HL-60/S4 treated with phorbol 12-myristate 13-acetate at 8.2 ng/mL for 4 days and 3 days (cell line): ENCODE measurements around the gene GPX3.

ENCODE experiments used
- in situ Hi-C: fragments of 300-500 bp; cut with MboI; formaldehyde crosslinking; loops from 2 replicates; pipeline ENCODE4 v1.15.0; 2022; ENCODE audit warnings: low sequenced_read_pairs

The GPX3 gene

DNA sequence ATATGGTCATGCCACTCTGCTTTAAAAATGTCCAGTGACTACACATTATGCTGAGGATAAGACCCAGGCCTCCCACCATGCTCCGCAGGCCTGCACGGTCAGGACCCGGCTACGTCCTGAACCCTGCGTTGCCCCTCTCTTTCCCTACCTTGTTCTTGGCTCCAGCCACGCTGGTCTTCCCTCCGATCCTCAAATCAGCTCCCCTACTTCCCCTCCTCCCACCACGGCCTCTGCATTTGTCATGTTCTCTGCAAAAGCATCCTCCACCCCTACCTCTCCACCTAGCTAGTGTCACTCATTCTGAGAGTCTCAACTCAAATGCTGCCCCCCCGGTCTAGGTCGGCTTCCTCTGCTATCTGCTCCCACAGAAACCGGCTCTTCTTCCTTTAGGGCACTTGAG is 11.2 kb downstream of the GPX3 start:
- in situ Hi-C loops = no loop called here

DNA sequence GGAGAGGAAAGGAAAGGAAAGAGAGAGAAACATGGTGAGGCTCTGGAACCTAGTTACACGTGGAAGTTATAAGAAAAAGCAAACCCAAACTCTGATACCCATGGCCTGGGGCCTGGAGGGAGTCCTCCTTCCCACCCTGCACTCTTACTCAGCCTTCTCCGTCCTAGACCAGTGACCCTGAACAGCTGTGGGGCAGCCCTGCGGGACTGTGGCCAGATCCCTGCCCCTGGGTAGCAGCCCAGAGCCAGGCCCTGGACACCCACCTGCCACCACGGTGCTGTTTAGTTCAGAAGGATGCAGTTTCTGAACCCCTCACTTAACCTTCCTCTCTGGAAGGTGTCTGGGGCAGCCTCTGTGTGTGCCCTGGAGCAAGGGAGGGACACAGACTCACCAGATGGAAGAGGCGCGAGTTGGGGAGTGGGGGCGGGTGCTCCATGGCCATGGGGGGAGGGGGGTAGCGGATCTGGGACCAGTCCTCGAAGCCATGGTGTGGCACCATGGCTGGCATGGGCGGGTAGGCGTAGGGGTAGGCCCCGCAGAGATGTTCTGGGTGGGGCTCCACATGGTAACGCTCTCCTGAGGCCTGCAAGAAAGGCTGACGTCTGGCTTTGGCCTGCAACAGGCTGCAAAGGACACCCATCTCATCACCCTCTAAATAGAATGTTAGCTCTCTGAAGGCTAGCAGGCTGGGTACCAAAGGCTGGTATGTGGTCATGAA is 13.0 kb downstream of the GPX3 start:
- in situ Hi-C loops = no loop called here

DNA sequence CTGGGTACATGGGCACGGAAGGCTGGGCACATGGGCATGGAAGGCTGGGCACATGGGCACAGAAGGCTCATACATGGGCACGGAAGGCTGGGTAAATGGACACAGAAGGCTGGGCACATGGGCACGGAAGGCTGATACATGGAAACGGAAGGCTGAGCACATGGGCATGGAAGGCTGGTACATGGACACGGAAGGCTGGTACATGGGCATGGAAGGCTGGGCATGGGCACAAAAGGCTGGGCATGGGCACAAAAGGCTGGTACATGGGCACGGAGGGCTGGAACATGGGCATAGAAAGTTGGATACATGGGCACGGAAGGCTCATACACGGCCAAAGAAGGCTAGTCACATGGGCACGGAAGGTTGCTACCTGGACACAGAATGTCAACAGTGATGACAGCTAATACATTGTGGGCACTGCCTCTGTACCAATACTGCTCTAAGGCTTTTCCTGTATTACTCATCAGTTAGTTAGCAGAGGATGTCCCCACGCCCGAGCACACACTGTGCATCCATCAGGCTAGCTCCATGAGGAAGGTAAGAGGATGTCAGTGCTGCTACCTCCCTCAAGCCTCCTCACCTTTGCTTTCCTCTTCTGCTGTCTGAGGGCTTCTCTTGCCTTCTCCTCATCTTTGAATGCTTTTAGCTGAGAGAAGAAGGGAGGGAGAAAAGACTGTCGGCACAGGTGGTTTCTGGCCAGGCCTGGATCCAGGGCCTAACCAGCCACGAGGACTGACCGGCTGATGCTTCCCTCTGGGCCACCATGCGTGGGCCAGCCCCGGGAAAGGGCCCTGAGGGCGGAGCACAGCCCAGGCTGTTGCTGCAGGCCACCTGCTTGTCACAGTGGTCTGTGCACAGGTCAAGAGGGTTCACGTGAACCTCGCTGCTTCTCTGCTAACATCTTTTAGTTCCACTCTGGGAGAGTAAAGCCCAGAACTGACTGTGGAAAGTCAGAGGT is 14.3 kb downstream of the GPX3 start:
- in situ Hi-C loops = no loop called here

DNA sequence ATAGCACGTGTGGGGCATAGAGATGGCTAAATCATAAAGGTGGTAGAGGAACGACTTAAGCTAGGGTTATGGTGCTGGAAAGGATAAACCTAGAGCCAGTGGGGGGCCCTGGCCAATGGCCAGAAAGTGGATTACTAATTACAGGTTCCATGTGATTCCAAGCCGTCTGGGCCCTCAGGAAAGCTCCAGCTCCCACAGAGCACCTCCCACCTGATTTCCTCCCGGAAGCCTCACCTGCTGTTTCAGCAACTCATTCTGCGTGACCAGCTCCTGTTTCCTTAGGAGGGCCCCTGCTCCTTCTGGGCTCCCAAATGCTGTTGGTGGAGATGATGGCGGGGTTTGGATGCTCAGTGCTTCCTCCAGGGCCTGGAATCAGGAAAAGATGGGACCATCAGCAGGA is 16.2 kb downstream of the GPX3 start:
- in situ Hi-C loops = no loop called here

DNA sequence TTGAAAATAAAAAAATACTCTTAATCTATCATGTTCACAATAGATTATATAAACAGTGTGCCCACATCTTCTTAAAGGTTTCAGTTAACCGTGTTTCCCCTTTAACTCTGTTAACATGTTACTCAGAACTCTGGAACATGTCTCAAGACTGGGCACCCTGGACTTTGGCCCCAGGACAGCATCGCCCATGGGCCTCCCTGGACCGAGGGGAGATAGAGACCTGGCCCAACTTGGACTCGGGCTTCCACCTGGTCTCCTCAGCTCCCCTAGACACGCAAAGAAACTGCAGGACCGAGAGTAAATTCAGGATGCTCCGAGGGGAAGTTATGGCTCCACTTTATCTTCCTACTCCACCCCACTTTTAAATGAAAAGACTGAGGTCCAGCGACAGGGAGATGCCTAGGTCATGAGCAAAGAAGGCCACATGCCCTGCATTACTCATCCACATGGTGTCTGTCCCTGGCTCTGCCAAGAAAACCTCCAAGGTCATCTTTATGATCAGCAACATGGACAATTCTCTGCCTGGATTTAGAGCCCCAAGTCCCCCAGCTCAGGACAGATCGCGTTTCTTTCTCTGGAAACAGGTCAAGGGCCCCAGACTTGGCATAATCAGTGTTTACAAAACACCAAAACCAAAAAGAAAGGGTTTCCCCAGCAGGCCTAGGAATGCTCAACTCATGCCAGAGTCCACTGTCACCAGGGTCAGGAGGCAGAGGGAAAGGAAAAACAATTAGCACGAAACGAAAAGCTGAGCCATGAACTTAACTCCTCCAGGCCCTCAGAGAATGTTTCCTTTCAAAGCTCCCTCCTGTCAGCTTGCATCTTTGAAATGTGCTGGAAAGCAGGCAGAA is 17.4 kb downstream of the GPX3 start:
- in situ Hi-C loops = no loop called here

DNA sequence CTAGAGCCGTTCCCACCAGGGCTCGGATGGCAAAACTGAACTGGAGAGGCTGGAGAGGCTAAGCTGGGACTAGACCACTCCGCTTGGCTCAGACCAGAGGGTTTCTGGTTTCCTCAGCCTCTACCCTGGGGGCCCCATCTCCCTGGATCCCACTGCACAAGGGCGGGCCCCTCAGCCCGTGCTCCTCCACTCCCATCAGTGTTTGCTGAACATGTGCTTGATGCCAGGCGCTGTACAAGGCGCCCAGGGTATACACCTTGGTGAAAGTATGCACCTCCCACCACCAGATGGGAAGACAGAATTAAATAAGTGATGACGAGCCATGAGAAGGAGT is 18.0 kb downstream of the GPX3 start:
- in situ Hi-C loops = no loop called here

DNA sequence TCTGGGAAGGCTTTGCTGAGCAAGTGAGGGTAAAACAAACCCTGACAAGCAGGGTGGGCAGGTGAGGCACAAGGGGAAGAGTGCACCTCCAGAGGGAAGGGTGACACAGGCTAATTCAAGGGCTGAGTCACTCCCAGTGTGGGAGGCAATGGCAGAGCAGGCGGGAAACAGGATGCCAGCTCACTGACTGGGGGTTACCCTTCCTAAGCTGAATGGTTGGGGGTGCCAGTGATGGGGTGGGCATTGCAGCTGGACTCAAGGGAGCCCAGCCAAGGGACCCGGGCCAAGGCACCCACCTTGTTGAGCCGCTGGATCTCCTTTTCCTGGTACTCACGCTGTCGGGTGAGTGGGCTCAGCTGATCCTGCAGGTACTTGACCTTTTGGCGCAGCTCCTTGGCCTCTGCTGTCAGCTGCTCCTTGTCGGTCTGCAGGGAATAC is 18.4 kb downstream of the GPX3 start:
- in situ Hi-C loops = no loop called here

DNA sequence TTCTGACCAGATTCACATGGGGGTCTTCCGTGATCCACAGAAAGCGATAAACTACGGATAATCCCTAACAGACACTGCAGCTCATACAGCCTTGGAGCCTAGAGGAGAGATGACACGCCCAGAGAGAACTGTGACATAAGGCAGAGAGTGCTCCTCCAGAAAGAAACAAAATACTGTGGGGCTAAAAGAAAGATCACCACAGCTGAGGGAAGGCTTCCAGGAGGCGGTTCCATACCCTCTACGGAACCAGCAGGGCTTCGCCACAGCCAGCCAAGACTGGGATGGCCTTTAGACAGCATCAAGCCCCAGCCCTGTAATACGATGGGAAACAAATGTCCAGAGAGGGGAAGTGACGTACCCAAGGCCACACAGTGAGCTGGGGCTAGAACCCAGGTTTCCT is 19.3 kb downstream of the GPX3 start:
- in situ Hi-C loops = no loop called here

DNA sequence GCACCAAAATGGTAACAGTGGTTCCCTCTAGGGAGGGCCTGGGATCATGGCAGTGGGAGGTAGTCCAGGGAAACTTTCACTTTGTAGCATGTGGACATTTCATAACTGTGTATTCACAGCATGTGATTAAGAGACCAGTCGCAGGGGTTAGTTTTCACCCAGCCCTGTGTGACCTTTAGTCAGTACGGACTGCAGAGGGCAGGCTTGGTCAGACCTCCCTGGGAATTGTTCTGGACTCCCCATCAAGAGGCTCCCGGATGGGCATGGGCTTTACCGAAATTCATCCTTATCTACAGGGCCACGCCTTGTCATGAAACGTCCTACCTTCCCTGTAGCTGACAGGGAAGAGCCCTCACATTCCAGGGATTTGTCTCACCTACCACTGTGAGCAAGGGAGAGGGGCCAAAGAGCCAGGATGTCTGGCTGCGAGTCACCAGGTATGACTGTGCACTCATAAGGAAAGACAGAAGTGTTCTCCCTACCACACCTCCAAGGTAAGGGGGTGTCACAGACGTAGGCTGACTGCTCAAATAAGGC is 19.9 kb downstream of the GPX3 start:
- in situ Hi-C loops = no loop called here

DNA sequence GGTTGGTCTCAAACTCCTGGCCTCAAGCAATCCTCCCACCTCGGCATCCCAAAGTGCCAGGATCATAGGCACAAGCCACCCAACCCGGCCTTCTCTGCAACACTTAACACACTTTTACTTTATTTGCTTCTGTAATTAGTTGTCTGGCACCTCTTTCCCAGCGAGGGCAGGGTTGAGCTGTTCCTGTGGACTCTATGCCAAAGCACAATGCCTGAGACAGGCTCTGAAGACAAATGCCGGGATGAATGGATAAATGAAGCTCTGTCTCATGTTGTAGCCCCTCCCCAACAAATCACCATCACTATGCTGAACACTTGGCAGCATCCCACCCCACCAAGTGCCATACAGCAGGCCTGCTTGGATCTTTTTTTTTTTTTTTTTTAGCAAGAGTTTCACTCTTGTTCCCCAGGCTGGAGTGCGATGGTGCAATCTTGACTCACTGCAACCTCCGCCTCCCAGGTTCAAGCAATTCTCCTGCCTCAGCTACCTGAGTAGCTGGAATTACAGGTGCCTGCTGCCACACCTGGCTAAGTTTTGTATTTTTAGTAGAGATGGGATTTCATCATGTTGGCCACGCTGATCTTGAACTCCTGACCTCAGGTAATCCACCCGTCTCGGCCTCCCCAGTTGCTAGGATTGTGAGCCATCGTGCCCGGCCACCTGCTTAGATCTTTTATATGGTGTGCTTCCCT is 21.3 kb downstream of the GPX3 start:
- in situ Hi-C loops = no loop called here

DNA sequence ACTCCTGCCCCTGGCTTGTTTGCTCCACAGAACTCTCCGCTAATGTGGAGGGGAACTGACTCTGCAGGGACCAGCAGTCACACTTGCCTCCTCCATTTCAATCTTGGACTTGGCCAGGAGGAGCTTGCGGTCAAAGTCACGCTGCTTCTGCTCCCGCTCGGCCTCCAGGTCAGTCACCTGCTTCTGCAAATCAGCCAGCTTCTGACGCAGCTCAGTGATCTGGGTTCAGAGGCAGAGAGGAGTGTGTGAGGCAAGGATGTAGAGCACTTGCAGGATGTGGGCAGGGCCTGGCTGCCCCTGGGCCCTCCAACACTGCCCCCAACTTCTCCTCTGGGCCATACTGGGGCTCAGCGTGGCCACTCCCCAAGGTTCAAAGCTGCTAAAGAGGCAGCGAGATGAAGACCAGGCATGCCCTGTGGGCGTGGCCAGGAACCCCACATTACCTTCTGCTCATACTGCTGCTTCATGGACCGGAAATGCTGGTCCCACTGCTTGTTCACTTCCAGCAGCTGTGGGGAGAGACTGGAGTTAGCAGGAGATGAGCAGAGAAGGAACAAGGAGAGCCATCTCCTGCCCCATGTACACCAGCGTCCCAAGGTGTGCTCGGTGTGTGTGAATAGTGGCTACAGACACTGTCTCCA is 22.2 kb downstream of the GPX3 start:
- in situ Hi-C loops = no loop called here

DNA sequence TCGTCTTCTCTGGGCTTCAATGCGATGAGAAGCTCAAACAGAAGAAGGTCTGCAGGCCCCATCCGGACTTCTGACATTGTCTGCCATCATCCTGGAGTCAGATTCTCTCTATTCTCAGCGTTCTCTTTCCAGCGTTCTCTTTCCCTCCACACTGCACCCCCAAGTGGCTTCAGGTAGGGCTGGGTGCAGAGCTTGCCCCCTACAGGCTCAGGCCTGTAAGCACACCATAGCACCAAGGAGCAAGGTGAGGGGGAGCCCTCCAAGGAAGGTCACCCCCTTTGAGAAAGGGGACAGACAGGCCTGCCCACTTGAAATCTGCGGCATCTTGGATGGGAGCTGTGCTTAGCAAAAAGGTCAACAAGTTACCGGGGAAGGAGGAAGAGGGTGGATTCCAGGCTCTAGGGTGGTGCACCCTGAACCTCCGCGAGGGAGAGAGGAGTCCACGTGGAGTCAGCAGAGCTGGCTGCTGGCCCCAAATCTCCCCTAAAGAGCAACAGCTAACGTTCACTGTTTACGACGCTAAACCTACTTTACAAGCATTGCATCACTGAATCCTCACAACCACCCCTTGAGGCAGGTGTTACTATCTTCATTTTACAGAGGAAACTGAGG is 27.5 kb downstream of the GPX3 start:
- in situ Hi-C loops = no loop called here

DNA sequence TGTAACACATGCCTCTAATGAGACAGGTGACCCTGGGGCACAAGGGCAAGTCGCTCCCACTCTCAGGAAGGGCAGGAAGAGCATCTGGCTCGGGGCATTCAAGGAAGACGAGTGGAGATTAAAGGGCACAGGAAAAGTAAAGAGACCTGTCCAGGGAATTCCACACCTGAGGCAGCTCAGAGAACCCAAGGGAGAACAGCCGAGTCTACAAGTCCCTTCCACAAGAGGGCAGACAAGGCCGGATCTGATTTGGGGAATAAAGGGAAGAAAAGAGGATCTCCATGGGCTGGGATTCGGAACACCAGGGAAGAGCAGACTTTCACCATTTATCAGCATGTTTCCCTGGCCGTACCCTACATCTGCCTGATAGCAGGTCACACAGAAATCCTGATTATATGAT is 28.1 kb downstream of the GPX3 start:
- in situ Hi-C loops = no loop called here

DNA sequence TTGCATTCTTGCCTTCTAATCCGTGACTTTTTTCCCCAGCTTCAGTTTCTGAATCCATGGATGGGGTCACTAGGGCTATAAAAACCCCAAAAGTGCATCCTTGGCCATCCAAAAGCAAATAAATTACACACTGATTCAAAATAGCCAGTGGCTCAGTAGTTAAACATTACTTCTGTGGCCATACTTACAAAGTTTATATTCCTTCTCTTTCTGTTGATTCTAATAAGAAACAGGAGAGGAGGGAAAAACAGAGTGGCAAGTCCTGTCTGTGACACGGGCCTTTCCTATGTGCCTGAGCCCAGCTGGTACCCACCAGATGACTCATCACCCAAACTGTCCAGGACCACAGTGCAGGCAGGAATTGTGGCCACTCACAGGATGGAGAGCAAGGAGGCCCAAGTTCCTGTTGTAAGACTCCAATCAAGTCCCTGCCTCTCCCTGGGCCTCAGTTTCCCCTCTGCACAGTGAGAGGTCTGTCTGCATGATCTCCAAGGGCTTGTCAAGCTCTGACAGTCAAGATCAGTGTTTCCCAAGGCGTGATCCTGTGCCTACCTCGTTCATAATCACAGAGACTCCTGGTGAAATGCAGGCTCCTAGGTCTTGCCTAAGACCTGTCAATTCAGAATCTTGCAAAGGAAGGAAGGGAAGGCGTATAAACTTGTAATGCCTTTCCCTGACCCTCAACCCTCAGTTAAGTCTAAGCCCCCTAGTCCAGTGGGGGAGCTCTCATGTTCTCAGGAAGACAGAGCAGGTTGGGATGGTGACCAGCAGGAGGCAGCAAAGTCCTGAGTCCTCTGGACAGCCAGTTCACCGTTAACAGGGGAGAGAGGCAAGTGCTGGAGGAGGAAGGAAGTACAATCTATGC is 30.9 kb downstream of the GPX3 start:
- in situ Hi-C loops = loop anchor here (5.0 kb wide), 1 partner anchor 66 kb away; no protein-coding TSS in a partner anchor

DNA sequence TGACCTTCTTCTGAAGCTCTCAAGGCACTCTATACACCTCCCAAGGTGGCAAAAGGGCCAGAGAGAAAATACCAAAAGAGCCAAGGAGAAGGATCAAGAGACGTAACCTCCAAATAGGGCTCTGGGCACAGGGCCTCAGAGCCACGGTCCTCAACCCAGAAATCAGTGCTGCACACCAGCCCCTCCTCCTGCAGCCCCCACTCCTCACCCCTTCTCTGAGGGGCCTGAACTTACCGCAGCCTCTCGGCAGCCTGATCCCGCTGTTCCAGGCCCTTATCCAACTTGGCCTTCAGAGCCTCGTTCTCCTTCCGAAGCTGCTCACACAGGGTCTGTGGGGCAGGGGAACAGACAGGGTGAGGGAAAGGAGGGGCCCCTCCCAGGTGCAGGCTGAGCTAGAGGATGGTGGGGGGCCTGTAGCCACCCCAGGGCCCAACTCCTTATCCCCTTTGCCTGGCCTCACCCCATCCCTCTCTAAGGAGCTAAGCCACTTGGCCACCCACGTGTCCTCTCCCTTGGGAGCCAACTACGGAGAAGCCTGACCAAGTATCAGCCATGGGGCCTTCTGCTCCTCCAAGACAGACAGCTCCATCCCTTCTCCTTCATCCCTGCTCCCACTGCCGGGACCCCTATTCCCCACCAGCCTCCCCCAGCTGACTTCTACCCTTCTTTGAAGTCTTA is 31.7 kb downstream of the GPX3 start:
- in situ Hi-C loops = loop anchor here (5.0 kb wide), 1 partner anchor 65 kb away; no protein-coding TSS in a partner anchor

DNA sequence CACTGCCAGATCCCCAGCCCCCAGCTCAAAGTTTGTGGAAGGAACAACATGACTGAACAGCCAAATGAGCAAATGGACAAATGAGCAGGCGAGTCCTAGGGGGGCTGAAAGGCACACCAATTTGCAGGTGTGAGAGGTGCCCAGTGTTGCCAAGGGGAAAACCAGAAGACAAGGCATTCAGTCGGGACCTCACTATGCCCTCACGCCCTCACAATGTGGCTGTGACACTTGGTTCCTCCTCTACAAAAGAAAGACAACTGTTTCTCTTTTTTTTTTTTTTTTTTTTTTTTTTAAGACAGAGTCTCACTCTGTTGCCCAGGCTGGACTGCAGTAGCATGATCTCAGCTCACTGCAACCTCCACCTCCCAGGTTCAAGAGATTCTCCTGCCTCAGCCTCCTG is 32.4 kb downstream of the GPX3 start:
- in situ Hi-C loops = loop anchor here (5.0 kb wide), 1 partner anchor 64 kb away; no protein-coding TSS in a partner anchor

DNA sequence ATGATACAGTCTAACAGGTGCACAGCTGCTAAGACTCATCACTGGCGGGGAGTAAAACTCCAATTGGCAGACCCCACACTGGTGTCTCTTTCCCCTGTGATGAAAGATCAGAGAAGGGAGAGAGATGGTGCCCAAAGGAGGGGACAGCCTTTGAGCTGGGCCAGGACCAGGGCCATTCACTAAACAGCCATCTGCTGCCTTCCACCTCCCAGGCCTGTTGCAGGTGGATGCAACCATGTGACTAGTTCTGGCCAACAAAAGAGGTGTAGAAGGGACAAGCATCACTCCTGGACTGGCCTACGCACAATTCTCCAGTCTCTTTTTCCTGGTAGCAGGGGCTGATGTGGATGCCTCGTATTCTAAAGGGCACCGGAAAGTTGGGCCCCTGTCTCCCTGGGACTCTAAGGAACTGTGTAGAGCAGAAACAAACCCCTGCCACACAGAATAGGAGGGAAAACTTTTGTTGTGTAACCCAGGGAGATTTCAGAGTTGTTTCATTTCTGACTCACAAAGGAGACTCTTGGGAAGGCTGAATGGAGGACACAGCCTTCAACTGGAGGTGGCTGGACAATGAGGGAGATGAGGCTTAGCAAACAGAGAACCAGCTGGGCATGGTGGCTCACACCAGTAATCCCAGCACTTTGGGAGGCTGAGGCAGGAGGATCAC is 33.5 kb downstream of the GPX3 start:
- in situ Hi-C loops = loop anchor here (5.0 kb wide), 1 partner anchor 63 kb away; no protein-coding TSS in a partner anchor
